HG03565 (cell line): ENCODE measurements around the gene DOCK10.
A peak's percentile ranks its signal among the peaks of the same experiment; 100 is the strongest.

ENCODE experiments used
- ATAC-seq: cut with Tn5 transposase; IDR thresholded peaks from one replicate; pipeline ENCODE4 v1.9.1; 2021; ENCODE audit warnings: mild to moderate bottlenecking, moderate library complexity; ENCODE audit not compliant: unreplicated experiment

The DOCK10 gene

GRCh38 chr2:225013425-225014365, 28.6 kb downstream of the DOCK10 start:
- ATAC-seq = no peak

GRCh38 chr2:225011585-225011984, 30.7 kb downstream of the DOCK10 start:
- no peak for ATAC-seq

GRCh38 chr2:225010804-225011203, 31.5 kb downstream of the DOCK10 start:
- no peak for ATAC-seq

GRCh38 chr2:225009768-225010167, 32.5 kb downstream of the DOCK10 start:
- no peak for ATAC-seq

- ATAC-seq = no peak
Observed at GRCh38 chr2:225008935-225009334, 33.3 kb downstream of the DOCK10 start.

- ATAC-seq = peak; percentile 61
Observed at GRCh38 chr2:225008179-225008856, 34.0 kb downstream of the DOCK10 start.

GRCh38 chr2:225006730-225007129, 35.5 kb downstream of the DOCK10 start:
- no peak for ATAC-seq

- ATAC-seq = no peak
Observed at GRCh38 chr2:225004597-225004996, 37.7 kb downstream of the DOCK10 start.

- peak; percentile 79 for ATAC-seq
Observed at GRCh38 chr2:225002656-225003045, 39.6 kb downstream of the DOCK10 start.

GRCh38 chr2:225002039-225002655, 40.1 kb downstream of the DOCK10 start:
- ATAC-seq = peak; percentile 52

GRCh38 chr2:224999754-225000153, 42.5 kb downstream of the DOCK10 start:
- ATAC-seq = no peak

GRCh38 chr2:224999321-224999720, 42.9 kb downstream of the DOCK10 start:
- ATAC-seq = no peak

- no peak for ATAC-seq
Observed at GRCh38 chr2:224997802-224998201, 44.5 kb downstream of the DOCK10 start.

- ATAC-seq = no peak
Observed at GRCh38 chr2:224995419-224995818, 46.8 kb downstream of the DOCK10 start.

GRCh38 chr2:224994242-224994823, 47.9 kb downstream of the DOCK10 start:
- no peak for ATAC-seq

- no peak for ATAC-seq
Observed at GRCh38 chr2:224990710-224991109, 51.6 kb downstream of the DOCK10 start.

- no peak for ATAC-seq
Observed at GRCh38 chr2:224987733-224988132, 54.5 kb downstream of the DOCK10 start.

GRCh38 chr2:224986477-224986876, 55.8 kb downstream of the DOCK10 start:
- ATAC-seq = no peak

- ATAC-seq = no peak
Observed at GRCh38 chr2:224984637-224985036, 57.6 kb downstream of the DOCK10 start.

GRCh38 chr2:224983712-224984554, 58.3 kb downstream of the DOCK10 start:
- ATAC-seq = no peak
